Ramos (cell line): ENCODE measurements around the gene PER2.

Source experiments
- in situ Hi-C: fragments of 300-500 bp; cut with MboI; formaldehyde crosslinking; loops from one replicate; pipeline ENCODE4 v1.14.3; 2022; ENCODE audit warnings: low sequenced_read_pairs; ENCODE audit not compliant: unreplicated experiment

PER2 gene

DNA sequence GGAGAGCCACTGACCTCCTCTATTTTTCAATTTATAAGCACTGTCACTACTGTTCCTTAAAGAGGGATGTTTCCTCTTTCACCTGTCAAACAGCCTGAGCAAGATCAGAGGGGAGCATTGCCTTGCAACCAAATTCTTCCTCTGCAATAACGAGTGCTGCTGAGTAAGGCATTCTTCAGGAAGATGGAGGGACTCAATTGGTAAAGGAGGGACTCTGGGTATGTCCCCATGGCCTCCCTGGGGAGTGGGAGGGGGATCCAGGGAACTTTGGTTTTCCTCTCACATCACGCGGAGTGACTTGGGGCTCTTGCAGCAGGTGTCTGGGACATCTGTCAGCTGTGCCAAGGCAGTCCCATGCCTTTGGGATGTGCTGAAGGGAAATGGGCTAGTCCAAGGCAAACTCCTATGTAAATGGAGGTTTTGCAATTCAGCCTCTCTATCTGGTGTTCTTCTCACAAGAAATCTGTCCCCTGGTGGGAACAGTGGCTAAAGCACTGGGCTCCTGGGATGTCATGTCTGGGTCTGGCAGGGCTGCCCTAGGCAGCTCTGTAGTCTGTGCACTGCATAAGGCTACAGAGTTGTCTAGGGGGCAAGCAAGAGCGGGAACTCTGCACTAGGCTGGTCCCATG is 34.2 kb downstream of the PER2 start:
- in situ Hi-C loops, result loop anchor here (5.0 kb wide), 1 partner anchor 87 kb away; no protein-coding TSS in a partner anchor

GRCh38 chr2:238252766-238253630 is 35.4 kb downstream of the PER2 start:
- in situ Hi-C loops, result loop anchor here (5.0 kb wide), 1 partner anchor 86 kb away; no protein-coding TSS in a partner anchor

DNA sequence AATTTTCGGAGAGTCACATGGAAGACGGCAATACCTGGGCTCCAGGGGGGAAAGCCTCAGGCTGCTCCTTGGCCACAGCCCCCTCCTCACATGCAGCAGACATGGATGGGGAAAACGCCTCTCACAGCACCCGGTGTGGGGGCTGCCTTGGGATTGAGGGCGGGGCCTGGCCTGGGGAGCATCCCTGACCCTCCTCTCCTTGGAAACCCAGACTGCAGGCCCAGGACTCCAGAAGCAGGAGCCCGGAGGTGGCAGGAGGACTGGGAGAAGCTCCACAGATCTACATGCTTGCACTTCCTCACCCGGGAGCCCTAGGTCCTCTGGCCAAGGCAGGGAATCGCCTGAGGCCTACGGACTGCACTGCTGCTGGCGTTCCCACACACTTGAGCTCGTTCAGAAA is 36.4 kb downstream of the PER2 start:
- in situ Hi-C loops, result loop anchor here (5.0 kb wide), 1 partner anchor 85 kb away; no protein-coding TSS in a partner anchor

- in situ Hi-C loops, result loop anchor here (5.0 kb wide), 1 partner anchor 84 kb away; no protein-coding TSS in a partner anchor
Measured at GRCh38 chr2:238251331-238251730, 37.1 kb downstream of the PER2 start.

- in situ Hi-C loops, result loop anchor here (5.0 kb wide), 1 partner anchor 84 kb away; no protein-coding TSS in a partner anchor
Measured at GRCh38 chr2:238250896-238251295, 37.5 kb downstream of the PER2 start.

DNA sequence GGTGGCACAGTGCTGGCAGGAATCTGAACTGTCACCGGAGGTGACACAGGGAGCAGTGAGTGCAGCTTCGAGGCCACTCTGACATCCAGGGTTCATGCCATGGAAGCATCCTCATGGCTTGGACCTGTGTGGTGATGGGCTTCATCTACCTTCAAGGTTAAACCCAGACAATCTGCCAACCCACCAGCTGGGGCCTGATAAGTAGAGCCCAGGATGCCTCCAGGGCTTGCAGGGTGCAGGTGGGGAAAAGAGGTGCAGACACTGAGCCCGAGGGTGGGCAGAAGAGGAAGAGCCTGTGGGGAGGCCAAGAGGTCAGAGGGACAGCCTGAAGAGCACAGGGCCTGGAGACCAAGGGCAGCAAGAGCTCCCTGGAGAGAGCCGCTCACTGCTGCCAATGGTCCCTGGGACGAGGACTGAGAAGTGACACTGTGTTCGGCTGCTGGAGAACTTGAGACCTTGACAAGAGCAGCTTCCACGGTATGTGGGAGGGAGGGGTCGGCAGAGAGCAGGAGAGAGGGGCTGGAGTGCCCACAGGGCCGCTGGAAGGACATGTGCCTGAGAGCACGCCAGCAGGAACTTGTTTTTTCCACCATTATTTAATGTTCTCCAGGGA is 40.5 kb downstream of the PER2 start:
- in situ Hi-C loops, result no loop called here

DNA sequence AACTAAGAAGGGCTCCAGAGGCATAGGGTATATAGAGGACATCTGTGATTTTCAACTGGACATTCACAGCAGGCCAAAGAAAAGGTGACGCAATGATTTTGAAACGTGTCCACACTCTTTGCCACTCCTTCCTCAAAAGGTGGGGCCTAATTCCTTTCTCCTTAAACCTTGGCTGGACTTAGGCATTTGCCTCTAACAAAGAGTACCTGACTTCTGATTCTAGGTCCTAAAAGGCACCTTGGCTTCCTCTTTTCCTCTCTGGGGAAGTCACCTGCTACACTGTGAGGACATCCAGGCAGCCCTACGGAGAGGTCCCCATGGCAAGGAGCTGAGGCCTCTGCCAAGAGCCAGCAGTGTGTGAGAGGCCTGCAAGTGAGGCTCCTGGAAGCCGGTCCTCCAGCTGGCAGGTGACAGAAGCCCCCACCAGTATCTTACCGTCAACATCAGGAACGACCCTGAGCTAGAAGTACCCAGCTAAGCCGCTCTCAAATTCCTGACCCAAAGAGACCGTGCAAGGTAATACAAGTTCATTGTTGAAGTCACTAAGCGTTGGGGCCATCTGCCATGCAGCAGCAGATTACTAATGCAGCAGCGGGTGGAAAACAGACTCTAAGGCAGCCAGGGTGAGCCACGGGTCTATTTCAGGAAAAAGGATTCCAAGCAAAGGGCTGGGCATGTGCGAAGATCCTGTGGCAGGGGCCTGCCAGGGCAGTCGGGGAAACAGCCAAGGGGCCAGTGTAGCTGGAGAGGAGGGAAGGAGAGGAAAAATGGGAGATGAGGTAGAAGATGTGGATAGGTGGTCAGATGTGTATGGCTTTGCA is 41.2 kb downstream of the PER2 start:
- in situ Hi-C loops, result no loop called here

DNA sequence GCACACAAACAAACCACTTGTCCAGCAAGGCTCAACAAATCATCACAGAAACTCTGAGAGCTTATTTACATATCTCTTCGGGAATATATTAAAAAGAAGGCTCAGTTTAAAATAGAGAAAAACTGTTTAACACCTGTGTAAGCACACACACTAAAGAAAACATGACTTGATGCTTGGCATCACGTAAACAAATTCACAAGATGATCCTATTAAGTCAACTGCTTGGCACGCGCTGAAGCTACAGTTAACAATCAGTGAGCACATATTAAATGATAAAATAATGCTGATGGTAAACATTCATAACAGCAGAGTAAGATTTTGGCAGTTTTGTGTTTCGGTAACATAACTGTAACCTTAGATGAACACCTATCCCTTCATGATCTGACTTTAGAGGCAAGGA is 44.3 kb downstream of the PER2 start:
- in situ Hi-C loops, result no loop called here

DNA sequence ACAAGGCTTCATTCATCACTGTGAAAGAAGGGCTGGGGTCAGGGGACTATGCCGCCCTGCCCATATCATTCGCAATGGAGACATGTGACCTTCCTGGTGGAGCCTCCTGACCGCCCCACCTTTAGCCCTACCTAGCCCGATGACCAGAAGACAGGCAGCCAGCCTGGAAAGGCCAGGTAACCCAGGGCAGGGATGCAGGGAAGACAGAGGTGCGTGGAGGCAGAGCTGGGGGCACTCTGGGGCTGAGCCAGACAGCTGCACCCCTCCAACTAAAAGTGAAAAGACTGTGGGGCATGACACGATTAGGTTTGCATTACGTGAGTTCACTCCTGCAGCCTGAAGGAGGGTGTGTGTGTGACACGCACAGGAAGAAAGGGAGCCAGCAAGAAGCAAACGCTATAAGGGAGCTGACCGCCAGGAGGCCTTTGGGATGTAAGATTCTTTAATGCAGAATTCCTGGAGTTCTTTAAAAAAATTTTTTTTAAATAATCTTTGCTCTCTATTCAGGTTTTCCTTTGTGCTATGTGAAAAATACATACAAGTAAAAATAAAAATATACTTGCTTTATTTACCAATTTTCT is 44.8 kb downstream of the PER2 start:
- in situ Hi-C loops, result no loop called here

DNA sequence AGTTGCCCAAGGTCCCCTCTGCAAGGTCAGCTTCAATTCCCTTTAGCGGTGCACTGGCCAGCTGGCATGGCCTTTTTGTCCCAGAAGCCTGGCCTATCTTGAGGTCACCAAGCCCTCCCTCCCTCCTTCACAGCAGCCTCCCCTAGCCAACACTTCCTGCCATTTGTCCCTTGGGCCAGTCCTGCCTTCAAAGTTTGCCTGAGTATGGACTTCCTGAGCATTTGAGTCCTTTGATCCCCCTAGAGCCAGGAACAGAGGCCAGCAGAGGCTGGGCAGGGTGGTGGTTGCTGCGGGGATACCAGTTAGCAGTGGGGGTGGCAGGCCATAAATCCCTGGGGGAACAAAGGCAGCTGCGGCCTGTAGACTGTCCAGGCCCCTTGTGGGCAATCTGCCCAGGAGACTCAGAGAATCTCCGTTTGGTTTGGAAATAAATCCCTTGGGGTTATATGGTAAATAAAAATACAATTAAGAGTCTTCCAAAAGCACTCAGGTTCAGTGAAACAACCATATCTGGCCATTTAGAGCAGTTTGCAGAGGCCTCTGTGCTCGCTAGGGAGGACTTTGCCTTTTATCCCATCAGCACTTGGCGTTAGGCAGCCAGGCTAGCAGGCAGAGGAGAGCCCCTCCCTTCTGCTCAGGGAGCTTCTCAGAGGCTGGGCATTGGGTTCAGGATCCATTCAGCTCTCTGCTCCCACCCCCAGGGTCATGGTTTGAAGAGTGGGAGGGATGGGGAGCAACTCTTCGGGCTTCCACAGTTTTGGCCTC is 45.5 kb downstream of the PER2 start:
- in situ Hi-C loops, result no loop called here

GRCh38 chr2:238241970-238242369 is 46.4 kb downstream of the PER2 start:
- in situ Hi-C loops, result no loop called here

DNA sequence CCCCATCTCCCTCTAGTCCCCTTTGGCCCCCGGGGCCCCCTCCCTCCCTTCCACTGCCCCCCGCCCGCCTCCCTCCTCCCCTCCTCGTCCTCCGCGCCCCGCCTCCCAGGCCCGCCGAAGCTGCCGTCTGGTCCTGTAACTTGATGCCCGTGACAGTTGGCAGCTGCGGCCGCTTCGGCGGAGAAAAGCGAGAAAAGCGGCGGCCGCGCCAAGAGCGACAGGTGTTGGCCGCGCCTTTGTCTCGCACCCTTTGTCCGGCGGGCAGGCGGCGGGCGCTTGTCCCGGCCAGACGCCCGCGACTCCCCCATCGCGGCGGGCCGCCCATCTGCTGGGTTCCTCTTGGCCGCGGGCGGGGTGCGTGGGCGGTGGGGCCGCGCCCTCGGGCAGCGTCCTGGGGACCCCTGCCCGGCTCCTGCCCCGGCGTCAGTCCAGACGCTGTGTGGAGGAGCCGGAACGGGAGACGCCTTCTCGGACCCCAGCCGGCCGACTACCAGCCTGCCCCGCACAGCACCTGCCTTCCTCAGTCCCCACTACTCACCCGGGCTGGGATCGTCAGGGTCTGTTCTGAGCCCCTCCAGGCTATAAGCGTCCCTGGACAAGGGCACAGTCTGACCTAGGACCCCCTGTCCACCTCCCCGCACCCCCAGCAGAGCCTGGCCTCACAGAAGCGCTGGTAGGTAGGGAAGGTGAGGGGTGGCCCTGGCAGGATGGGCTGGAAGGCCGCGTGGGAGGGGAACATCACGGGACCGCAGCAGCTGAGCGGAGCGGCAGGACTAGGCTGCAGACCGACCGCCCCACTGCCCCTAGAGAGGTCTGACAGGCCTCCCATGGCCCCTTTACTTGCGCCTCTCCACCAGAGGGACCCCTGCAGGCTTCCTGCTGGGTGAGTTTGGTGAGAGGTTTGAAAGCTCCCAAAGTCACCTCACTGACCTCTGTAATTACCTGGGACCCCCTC is 47.4 kb downstream of the PER2 start:
- in situ Hi-C loops, result no loop called here

- in situ Hi-C loops, result no loop called here
Measured at GRCh38 chr2:238239863-238240756, 48.3 kb downstream of the PER2 start, which contains the start of gene HES6. Gene HES6, minus strand, starts transcription at chr2:238240038. Its CDS starts 133 bp downstream, at chr2:238239905.

DNA sequence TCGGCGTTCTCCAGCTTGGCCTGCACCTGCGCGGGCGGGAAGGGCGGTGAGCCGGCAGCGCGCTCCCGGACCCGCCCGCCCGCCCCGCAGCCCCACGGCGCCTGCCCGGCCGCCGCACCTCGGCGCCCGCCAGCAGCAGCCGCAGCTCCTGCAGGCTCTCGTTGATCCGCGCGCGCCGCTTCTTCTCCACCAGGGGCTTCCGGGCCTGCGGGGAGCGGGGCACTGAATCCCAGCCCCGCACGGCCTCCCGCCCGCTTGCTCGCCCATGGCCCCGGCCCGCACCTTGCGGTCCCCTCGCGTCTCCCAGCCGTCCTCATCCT is 48.9 kb downstream of the PER2 start:
- in situ Hi-C loops, result no loop called here

GRCh38 chr2:238238766-238239542 is 49.5 kb downstream of the PER2 start:
- in situ Hi-C loops, result no loop called here

DNA sequence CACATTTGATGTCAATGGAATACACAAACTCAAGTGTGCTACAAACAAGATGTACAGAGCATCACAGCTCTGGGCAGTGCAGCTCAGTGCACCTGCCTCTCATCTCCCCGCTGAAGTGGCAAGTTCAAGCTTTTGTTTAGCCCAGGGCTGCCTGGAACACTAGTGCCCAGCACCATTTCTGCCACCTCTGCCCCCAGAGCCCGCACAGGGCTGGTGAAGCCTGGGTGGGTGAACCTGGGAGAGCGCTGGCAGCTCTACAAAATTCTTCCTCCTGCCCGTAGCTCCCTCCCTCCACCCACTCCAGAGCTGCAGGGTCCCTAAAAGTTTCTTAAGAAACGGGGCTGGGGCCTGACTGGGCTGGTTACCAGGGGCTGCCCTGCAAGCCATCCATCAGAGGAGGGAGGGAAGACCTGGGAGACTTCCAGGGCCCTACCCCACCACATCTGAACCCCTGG is 50.1 kb downstream of the PER2 start:
- in situ Hi-C loops, result no loop called here
